Lower leg skin (tissue), 3 donors: ENCODE measurements around the gene NPC1.

Source experiments
- POLR2A ChIP-seq, 2 donors: fragments of 450-650 bp; IDR thresholded peaks; one replicate each; pipeline ENCODE4 v1.6.1; 2016 to 2017; ENCODE audit warnings: antibody characterized with exemption in 2 of 2, mild to moderate bottlenecking in 1 of 2, moderate library complexity in 1 of 2
- TF ChIP-seq, protein P1 (sequence below), 3 donors: fragments of 450-650 bp; IDR thresholded peaks; one replicate each; pipeline ENCODE4 v1.5.1; 2016; ENCODE audit warnings: antibody characterized with exemption in 3 of 3, mild to moderate bottlenecking in 3 of 3, moderate library complexity in 2 of 3

DNA sequence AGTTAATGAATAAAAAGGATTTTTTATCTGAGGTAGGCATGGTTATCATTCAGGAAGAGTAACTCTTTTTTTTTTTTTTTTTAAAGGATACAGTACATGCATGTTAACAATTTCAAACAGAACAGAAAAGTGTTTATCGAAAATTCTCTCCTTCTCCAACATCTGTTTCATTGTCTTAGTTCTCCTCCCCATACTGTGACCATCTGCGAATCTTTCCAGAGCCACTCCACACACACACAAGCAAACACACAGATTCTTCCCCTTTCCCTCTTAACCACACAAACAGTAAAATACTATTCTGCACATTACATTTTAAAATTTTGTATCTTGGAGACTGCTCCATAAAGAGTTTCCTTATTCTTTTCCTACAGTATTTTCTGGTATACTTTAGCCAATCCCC lies 38.0 kb downstream of the NPC1 start:
- TF ChIP-seq, protein P1, sequence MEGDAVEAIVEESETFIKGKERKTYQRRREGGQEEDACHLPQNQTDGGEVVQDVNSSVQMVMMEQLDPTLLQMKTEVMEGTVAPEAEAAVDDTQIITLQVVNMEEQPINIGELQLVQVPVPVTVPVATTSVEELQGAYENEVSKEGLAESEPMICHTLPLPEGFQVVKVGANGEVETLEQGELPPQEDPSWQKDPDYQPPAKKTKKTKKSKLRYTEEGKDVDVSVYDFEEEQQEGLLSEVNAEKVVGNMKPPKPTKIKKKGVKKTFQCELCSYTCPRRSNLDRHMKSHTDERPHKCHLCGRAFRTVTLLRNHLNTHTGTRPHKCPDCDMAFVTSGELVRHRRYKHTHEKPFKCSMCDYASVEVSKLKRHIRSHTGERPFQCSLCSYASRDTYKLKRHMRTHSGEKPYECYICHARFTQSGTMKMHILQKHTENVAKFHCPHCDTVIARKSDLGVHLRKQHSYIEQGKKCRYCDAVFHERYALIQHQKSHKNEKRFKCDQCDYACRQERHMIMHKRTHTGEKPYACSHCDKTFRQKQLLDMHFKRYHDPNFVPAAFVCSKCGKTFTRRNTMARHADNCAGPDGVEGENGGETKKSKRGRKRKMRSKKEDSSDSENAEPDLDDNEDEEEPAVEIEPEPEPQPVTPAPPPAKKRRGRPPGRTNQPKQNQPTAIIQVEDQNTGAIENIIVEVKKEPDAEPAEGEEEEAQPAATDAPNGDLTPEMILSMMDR (IDR thresholded peaks at IDR 0.05), result no peak
- TF ChIP-seq POLR2A (IDR thresholded peaks at IDR 0.05), result no peak
